SK-N-SH treated with all-trans-retinoic acid at 6 μM for 48 hours (cell line): ENCODE results near the gene PPP2R5B.

ENCODE experiments used
- ATAC-seq: fragments of 200-7000 bp; cut with Tn5 transposase; 3 replicates; pipeline ENCODE4 v1.9.1; 2020; ENCODE audit warnings: mild to moderate bottlenecking, moderate library complexity
- ARNTL ChIP-seq: fragments of 450-650 bp; formaldehyde crosslinking; IDR thresholded peaks from 2 replicates; pipeline ENCODE4 v1.5.0; 2020; ENCODE audit warnings: low read depth, mild to moderate bottlenecking, moderate library complexity, borderline replicate concordance
- BACH2 ChIP-seq: fragments of 250-450 bp; sonication (Bioruptor Pico); IDR thresholded peaks from 2 replicates; pipeline ENCODE4 v1.9.0; 2021; ENCODE audit warnings: mild to moderate bottlenecking, borderline replicate concordance
- CSDC2 ChIP-seq: fragments of 250-450 bp; sonication (Bioruptor Pico); IDR thresholded peaks from 2 replicates; pipeline ENCODE4 v1.5.0; 2020; ENCODE audit warnings: mild to moderate bottlenecking, moderate library complexity
- ESRRG ChIP-seq: fragments of 250-450 bp; sonication (Bioruptor Pico); IDR thresholded peaks from 2 replicates; pipeline ENCODE4 v1.6.1; 2021; ENCODE audit warnings: mild to moderate bottlenecking
- ISL1 ChIP-seq: fragments of 250-450 bp; sonication (Bioruptor Pico); IDR thresholded peaks from 2 replicates; pipeline ENCODE4 v2.1.2; 2022; ENCODE audit warnings: mild to moderate bottlenecking, moderate library complexity
- PPARA ChIP-seq: fragments of 250-450 bp; sonication (Bioruptor Pico); IDR thresholded peaks from 2 replicates; pipeline ENCODE4 v1.5.0; 2020; ENCODE audit warnings: mild to moderate bottlenecking, borderline replicate concordance
- RARB ChIP-seq: fragments of 250-450 bp; sonication (Bioruptor Pico); IDR thresholded peaks from 2 replicates; pipeline ENCODE4 v1.8.0; 2021; ENCODE audit warnings: mild to moderate bottlenecking, moderate library complexity
- TCF4 ChIP-seq: fragments of 250-450 bp; sonication (Bioruptor Pico); IDR thresholded peaks from 2 replicates; pipeline ENCODE4 v1.8.0; 2021; ENCODE audit warnings: mild to moderate bottlenecking, moderate library complexity, borderline replicate concordance
- TOX ChIP-seq: fragments of 250-450 bp; sonication (Bioruptor Pico); IDR thresholded peaks from 2 replicates; pipeline ENCODE4 v1.8.0; 2021; ENCODE audit warnings: mild to moderate bottlenecking, moderate library complexity, borderline replicate concordance
- ZC3H10 ChIP-seq: fragments of 250-450 bp; sonication (Bioruptor Pico); IDR thresholded peaks from 2 replicates; pipeline ENCODE4 v1.5.1; 2021; ENCODE audit warnings: mild to moderate bottlenecking, moderate library complexity
- ZFP3 ChIP-seq: fragments of 250-450 bp; sonication (Bioruptor Pico); IDR thresholded peaks from 2 replicates; pipeline ENCODE4 v1.5.0; 2020; ENCODE audit warnings: mild to moderate bottlenecking, moderate library complexity
- ZFP30 ChIP-seq: fragments of 450-650 bp; formaldehyde crosslinking; IDR thresholded peaks from 2 replicates; pipeline ENCODE4 v1.5.0; 2022; ENCODE audit warnings: mild to moderate bottlenecking, moderate library complexity
- ZNF565 ChIP-seq: fragments of 450-650 bp; formaldehyde crosslinking; conservative IDR thresholded peaks from 2 replicates; pipeline ENCODE4 v1.5.0; 2020; ENCODE audit warnings: low read depth, mild to moderate bottlenecking, moderate library complexity
- ZNF70 ChIP-seq: fragments of 450-650 bp; formaldehyde crosslinking; IDR thresholded peaks from 2 replicates; pipeline ENCODE4 v1.5.0; 2020; ENCODE audit warnings: mild to moderate bottlenecking, moderate library complexity
- ZNF8 ChIP-seq: fragments of 450-650 bp; formaldehyde crosslinking; IDR thresholded peaks from 2 replicates; pipeline ENCODE4 v1.5.0; 2020; ENCODE audit warnings: mild to moderate bottlenecking, moderate library complexity
- TF ChIP-seq, protein P1 (sequence below): fragments of 250-450 bp; sonication (Bioruptor Pico); IDR thresholded peaks from 2 replicates; pipeline ENCODE4 v1.5.1; 2020; ENCODE audit warnings: low read depth, mild to moderate bottlenecking, moderate library complexity
- TF ChIP-seq, protein P2 (sequence below): fragments of 250-450 bp; sonication (Bioruptor Pico); IDR thresholded peaks from 2 replicates; pipeline ENCODE4 v1.8.0; 2021; ENCODE audit warnings: low read depth, mild to moderate bottlenecking, moderate library complexity, borderline replicate concordance
- TF ChIP-seq, protein P3 (sequence below): fragments of 250-450 bp; sonication (Bioruptor Pico); IDR thresholded peaks from 2 replicates; pipeline ENCODE4 v1.5.1; 2021; ENCODE audit warnings: mild to moderate bottlenecking, moderate library complexity
- TF ChIP-seq, protein P4 (sequence below): fragments of 250-450 bp; sonication (Bioruptor Pico); IDR thresholded peaks from 2 replicates; pipeline ENCODE4 v1.5.0; 2020; ENCODE audit warnings: mild to moderate bottlenecking, moderate library complexity

Gene PPP2R5B

DNA sequence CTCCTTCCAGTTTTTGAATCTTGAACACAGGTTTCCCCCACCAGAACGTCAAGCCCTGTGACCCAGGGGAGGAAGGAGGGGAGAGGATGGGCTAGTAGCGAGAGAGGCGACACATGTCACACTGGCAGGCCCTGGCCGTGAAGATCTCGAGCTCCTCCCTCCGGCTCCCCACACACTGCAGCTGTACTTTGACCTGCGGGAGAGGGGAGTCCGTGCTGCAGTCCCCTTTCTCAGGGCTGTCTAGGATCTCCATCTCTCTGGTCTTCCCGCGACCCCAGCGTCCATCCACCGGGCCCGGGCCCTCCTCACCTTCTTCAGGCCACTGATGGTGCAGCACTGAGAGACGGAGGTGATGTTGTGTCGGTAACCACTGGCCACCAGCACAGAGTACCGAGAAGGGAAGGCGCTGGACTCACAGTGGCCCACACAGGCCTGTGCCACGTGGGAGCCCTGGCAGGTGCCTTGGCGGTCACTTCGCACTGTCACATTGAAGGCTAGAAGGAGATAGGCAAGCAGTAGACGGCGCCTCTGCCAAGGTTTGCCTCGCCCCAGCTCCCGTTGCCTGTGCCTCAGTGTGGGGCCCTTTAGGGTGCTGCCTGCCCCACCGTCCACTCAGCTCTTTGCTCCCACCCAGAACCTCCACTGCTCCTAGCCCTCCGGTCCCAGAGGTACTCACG lies 10.3 kb downstream of the PPP2R5B start (continued):
- TF ChIP-seq ZNF8 (CRISPR knock-in tag) (no peak), ZNF565 (CRISPR knock-in tag) (no peak), PPARA (CRISPR knock-in tag) (no peak)
- TF ChIP-seq, protein P1, sequence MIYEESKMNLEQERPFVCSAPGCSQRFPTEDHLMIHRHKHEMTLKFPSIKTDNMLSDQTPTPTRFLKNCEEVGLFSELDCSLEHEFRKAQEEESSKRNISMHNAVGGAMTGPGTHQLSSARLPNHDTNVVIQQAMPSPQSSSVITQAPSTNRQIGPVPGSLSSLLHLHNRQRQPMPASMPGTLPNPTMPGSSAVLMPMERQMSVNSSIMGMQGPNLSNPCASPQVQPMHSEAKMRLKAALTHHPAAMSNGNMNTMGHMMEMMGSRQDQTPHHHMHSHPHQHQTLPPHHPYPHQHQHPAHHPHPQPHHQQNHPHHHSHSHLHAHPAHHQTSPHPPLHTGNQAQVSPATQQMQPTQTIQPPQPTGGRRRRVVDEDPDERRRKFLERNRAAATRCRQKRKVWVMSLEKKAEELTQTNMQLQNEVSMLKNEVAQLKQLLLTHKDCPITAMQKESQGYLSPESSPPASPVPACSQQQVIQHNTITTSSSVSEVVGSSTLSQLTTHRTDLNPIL (CRISPR knock-in tag): no peak
- TF ChIP-seq, protein P2, sequence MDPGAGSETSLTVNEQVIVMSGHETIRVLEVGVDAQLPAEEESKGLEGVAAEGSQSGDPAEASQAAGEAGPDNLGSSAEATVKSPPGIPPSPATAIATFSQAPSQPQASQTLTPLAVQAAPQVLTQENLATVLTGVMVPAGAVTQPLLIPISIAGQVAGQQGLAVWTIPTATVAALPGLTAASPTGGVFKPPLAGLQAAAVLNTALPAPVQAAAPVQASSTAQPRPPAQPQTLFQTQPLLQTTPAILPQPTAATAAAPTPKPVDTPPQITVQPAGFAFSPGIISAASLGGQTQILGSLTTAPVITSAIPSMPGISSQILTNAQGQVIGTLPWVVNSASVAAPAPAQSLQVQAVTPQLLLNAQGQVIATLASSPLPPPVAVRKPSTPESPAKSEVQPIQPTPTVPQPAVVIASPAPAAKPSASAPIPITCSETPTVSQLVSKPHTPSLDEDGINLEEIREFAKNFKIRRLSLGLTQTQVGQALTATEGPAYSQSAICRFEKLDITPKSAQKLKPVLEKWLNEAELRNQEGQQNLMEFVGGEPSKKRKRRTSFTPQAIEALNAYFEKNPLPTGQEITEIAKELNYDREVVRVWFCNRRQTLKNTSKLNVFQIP (CRISPR knock-in tag): no peak

DNA sequence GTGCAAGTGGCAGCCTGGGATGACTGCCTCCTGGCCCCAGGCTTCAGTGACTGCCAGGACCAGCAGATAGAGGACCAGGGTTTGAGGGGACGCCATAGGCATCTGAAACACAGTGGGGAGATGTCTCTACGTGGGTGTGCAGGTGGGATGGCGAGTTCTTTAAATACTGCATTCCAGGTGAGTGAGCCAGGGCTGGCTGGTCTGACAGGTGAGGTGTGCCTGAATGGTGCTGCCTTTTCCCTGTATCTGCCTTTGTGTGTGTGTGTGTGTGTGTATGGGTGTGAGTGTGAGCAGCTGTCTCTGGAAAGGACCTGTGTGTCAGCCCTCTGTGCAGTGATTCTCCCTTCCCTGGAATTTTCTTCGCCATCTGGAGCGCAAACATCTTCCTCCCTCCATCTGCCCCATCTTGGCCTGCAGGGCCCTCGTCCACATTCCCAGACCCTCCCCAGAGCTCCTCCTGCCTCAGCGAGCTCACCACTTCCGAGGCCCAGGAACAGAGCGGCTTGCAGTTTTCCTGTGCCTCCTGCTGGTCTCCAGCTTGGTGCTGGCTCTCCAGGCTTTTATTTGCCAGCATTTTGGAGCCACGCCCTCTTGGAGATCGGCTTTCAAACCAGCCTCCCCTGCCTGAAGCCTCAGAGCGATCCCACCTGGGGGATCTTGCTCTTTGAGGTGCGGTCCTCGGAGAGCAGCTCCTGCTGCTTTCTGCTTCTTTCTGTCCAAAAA lies 11.0 kb downstream of the PPP2R5B start, which contains the start of gene GPHA2:
GPHA2 (minus strand) TSS at position 535 of the 723 bp plus-strand sequence; CDS start at position 102, 433 bp downstream.
- TF ChIP-seq ZFP30 (CRISPR knock-in tag): no peak
- TF ChIP-seq ZC3H10 (CRISPR knock-in tag): no peak
- TF ChIP-seq TCF4 (CRISPR knock-in tag): no peak
- TF ChIP-seq TOX (CRISPR knock-in tag): no peak
- TF ChIP-seq RARB: no peak
- TF ChIP-seq ESRRG (CRISPR knock-in tag): no peak
- TF ChIP-seq BACH2 (CRISPR knock-in tag): no peak
- TF ChIP-seq ZNF70 (CRISPR knock-in tag): no peak
- TF ChIP-seq, protein P3, sequence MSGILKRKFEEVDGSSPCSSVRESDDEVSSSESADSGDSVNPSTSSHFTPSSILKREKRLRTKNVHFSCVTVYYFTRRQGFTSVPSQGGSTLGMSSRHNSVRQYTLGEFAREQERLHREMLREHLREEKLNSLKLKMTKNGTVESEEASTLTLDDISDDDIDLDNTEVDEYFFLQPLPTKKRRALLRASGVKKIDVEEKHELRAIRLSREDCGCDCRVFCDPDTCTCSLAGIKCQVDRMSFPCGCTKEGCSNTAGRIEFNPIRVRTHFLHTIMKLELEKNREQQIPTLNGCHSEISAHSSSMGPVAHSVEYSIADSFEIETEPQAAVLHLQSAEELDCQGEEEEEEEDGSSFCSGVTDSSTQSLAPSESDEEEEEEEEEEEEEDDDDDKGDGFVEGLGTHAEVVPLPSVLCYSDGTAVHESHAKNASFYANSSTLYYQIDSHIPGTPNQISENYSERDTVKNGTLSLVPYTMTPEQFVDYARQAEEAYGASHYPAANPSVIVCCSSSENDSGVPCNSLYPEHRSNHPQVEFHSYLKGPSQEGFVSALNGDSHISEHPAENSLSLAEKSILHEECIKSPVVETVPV: no peak
- TF ChIP-seq, protein P2 (CRISPR knock-in tag): no peak
- TF ChIP-seq ARNTL (CRISPR knock-in tag): no peak
- TF ChIP-seq CSDC2 (CRISPR knock-in tag): no peak
- TF ChIP-seq, all 23 proteins: peak for 0
- peak; percentile 30; the same call in 2 of the 3 replicates for ATAC-seq

DNA sequence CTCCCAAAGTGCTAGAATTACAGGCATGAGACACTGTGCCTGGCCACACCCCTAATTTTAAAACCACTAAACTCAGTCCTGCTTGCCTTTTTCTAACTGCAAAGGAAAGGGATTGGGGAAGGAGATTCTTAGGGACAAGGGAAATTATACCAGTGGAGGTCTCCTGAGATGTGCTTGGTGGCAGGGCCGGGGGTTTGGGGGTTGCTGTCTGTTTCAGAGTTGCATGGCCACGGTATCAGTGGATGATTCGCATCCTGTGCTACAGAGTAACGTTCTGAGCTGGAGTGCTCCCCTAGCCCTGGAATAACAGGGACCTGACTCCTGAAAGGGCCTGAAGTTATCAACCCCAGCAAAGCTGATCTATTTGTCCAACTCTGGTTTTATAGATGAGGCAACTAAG lies 12.1 kb downstream of the PPP2R5B start:
- TF ChIP-seq, protein P4, sequence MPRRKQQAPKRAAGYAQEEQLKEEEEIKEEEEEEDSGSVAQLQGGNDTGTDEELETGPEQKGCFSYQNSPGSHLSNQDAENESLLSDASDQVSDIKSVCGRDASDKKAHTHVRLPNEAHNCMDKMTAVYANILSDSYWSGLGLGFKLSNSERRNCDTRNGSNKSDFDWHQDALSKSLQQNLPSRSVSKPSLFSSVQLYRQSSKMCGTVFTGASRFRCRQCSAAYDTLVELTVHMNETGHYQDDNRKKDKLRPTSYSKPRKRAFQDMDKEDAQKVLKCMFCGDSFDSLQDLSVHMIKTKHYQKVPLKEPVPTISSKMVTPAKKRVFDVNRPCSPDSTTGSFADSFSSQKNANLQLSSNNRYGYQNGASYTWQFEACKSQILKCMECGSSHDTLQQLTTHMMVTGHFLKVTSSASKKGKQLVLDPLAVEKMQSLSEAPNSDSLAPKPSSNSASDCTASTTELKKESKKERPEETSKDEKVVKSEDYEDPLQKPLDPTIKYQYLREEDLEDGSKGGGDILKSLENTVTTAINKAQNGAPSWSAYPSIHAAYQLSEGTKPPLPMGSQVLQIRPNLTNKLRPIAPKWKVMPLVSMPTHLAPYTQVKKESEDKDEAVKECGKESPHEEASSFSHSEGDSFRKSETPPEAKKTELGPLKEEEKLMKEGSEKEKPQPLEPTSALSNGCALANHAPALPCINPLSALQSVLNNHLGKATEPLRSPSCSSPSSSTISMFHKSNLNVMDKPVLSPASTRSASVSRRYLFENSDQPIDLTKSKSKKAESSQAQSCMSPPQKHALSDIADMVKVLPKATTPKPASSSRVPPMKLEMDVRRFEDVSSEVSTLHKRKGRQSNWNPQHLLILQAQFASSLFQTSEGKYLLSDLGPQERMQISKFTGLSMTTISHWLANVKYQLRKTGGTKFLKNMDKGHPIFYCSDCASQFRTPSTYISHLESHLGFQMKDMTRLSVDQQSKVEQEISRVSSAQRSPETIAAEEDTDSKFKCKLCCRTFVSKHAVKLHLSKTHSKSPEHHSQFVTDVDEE (CRISPR knock-in tag): no peak
- TF ChIP-seq RARB: no peak
- TF ChIP-seq PPARA (CRISPR knock-in tag): no peak
- TF ChIP-seq, protein P2 (CRISPR knock-in tag): no peak
- no peak for TF ChIP-seq ZNF565 (CRISPR knock-in tag)
- no peak for TF ChIP-seq TOX (CRISPR knock-in tag)
- TF ChIP-seq BACH2 (CRISPR knock-in tag): no peak
- TF ChIP-seq ZNF8 (CRISPR knock-in tag): no peak
- no peak for TF ChIP-seq TCF4 (CRISPR knock-in tag)
- TF ChIP-seq ARNTL (CRISPR knock-in tag): no peak
- no peak for TF ChIP-seq ZNF70 (CRISPR knock-in tag)
- no peak for TF ChIP-seq ISL1 (CRISPR knock-in tag)
- TF ChIP-seq ZFP3 (CRISPR knock-in tag): no peak
- ATAC-seq: no peak
